ENCODE measurements around the gene TDP2. TPM values are rescaled to one million over a fixed set of nuclear protein-coding genes. Genes with fewer than 3 reads are reported as not detected.
A peak's percentile ranks its signal among the peaks of the same experiment; 100 is the strongest.
"Not testable (repeated sequence)": the region's sequence is repeated elsewhere in the genome, so short reads cannot be mapped to it uniquely, and the experiment has no call there.

TDP2 gene
- total RNA-seq, 1 donor from 2014 or later: 24.8 TPM

DNA sequence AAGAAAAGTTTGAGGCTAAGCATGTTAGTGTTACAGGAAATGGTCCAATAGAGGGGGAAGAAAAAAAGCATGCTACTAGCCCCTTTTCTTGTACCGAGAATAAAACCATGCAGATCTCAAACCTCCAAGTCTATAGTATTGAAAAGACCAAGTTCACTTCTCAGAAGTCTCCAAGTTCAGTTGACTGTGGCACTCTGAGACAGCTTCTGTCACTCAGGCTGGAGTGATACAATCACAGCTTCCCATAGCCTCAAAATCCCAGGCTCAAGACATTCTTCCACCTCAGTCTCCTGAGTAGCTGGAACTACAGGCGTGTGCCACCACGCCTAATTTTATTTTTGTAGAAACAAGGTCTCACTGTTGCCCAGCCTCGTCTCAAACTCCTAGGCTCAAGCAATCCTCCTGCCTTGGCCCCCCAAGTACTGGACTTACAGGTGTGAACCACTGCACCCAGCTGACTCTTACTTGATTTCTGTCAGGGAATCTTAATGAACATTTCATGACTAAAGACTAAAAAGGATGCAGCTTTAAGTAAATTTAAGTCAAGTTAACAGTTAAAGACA, 36.1 kb upstream of the TDP2 start:
- H3K9me3 Mint-ChIP-seq: no peaks in the 10 kb centered on the region
- peaks cover 33% of the 10 kb centered on the region for H3K36me3 Mint-ChIP-seq
- no peak overlapping the region for H3K4me3 Mint-ChIP-seq
- no peak for DNase-seq (ENCODE audit: low spot score in 2 of 2, unreplicated experiment in 2 of 2)
- H3K27me3 Mint-ChIP-seq (ENCODE audit: low read depth): no peaks in the 10 kb centered on the region
- H3K27ac Mint-ChIP-seq: peak overlapping the region; percentile 51
- TF ChIP-seq, protein P1, sequence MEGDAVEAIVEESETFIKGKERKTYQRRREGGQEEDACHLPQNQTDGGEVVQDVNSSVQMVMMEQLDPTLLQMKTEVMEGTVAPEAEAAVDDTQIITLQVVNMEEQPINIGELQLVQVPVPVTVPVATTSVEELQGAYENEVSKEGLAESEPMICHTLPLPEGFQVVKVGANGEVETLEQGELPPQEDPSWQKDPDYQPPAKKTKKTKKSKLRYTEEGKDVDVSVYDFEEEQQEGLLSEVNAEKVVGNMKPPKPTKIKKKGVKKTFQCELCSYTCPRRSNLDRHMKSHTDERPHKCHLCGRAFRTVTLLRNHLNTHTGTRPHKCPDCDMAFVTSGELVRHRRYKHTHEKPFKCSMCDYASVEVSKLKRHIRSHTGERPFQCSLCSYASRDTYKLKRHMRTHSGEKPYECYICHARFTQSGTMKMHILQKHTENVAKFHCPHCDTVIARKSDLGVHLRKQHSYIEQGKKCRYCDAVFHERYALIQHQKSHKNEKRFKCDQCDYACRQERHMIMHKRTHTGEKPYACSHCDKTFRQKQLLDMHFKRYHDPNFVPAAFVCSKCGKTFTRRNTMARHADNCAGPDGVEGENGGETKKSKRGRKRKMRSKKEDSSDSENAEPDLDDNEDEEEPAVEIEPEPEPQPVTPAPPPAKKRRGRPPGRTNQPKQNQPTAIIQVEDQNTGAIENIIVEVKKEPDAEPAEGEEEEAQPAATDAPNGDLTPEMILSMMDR (IDR thresholded peaks at IDR 0.05; ENCODE audit: unreplicated experiment): no peak
- peaks cover 1% of the 10 kb centered on the region for H3K4me1 Mint-ChIP-seq

DNA sequence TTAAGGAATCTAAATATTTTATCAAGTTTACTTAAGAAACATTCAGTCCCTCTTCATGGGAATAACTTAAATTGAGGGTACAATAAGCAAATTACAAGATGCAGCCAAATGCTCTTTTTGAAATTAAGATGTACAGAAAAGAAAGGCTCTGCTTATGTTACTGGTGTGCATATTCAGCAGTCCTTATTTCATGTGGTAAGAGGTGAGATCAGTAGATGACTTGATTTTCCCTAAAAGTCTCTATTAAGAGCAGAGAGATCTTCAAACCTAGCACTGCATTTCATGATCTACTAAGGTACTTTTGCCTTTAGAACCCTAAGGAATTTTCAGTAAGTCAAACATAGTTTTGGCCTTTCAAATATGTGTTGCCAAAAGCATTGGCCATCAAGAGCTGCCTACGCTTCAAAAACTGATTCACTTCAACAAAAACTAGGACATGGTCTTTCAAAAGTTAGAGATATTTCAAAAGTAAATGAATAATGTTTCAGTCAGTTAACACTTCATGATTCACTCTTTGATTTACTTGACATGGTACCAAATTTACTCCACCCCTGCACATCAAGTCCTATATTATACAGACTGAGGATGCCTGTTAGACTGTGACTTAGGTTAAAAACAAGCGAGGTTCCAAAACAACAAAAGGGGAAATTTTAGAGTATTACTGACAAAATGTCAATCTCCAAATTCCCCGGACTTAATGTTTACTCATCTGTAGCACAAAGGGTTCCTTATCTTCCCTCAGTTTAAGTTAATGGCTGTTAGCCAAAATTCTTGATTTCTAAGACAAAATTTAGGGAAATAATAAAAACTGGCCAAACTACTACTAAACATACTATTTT, 33.0 kb upstream of the TDP2 start:
- peaks cover 11% of the 10 kb centered on the region for H3K36me3 Mint-ChIP-seq
- peaks cover 3% of the 10 kb centered on the region for H3K4me1 Mint-ChIP-seq
- no peak for DNase-seq (ENCODE audit: low spot score in 2 of 2, unreplicated experiment in 2 of 2)
- H3K9me3 Mint-ChIP-seq: no peaks in the 10 kb centered on the region
- H3K27ac Mint-ChIP-seq: no peak overlapping the region
- H3K27me3 Mint-ChIP-seq (ENCODE audit: low read depth): no peaks in the 10 kb centered on the region
- TF ChIP-seq, protein P1 (IDR thresholded peaks at IDR 0.05; ENCODE audit: unreplicated experiment): no peak
- H3K4me3 Mint-ChIP-seq: no peak overlapping the region

DNA sequence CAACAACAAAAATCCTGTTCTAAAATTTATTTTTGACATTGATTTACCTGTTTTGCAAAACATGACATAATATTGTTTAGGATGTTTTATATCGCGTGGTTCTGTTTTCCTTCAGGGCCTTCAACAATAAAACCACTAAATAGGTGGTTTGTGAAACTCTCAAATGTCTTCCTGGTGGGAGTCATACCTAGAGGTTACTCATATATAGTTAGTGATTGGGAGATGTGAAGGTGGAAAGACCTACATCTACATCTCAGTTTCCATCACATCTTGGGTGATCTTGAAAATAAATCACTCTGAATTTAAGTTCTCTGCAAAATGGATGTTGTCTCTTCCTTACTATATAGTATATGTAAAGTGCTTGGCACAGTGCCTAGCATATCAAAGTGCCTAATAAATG, 29.4 kb upstream of the TDP2 start:
- H3K4me1 Mint-ChIP-seq: peaks cover 3% of the 10 kb centered on the region
- H3K27ac Mint-ChIP-seq: no peak overlapping the region
- TF ChIP-seq, protein P1 (IDR thresholded peaks at IDR 0.05; ENCODE audit: unreplicated experiment): no peak
- no peak overlapping the region for H3K4me3 Mint-ChIP-seq
- no peak for DNase-seq (ENCODE audit: low spot score in 2 of 2, unreplicated experiment in 2 of 2)
- H3K27me3 Mint-ChIP-seq (ENCODE audit: low read depth): no peaks in the 10 kb centered on the region
- H3K36me3 Mint-ChIP-seq: peaks cover 9% of the 10 kb centered on the region
- H3K9me3 Mint-ChIP-seq: no peaks in the 10 kb centered on the region

DNA sequence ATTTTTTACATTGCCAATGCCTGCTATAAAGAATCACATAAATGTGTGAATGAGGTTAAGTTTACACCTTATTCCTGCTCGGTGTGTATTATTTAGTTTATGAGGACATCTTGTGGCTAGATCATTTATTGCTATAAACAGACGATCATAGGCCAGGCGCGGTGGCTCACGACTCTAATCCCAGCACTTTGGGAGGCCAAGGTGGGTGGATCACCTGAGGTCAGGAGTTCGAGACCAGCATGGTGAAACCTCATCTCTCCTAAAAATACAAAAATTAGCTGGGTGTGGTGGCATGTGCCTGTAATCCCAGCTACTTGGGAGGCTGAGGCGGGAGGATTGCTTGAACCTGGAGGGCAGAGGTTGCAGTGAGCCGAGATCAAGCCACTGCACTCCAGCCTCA, 28.9 kb upstream of the TDP2 start:
- not testable (repeated sequence) for H3K4me1 Mint-ChIP-seq; H3K27me3 Mint-ChIP-seq (ENCODE audit: low read depth); H3K4me3 Mint-ChIP-seq; H3K9me3 Mint-ChIP-seq; H3K36me3 Mint-ChIP-seq; H3K27ac Mint-ChIP-seq; DNase-seq (ENCODE audit: low spot score in 2 of 2, unreplicated experiment in 2 of 2)
- TF ChIP-seq, protein P1 (IDR thresholded peaks at IDR 0.05; ENCODE audit: unreplicated experiment): peak; percentile 40

DNA sequence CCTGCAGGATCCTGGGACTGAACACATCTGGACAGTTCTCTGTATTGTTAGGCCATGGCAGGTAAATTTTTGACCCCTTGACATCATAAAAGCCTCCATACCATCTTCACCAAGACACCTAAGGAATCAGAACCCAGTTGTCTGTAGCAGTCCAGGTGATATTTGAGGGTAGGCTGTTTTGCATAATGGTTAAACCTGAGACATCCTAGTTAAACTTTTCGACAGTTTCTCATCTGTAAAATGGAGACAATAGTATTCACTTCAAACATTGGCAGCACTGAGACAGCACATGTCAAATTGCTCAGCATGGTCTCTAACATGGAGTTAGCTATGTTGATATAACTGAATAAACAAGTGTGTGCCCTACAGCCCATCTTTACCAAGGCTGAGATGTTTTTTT, 27.5 kb upstream of the TDP2 start:
- Mint-ChIP-seq H3K4me3 (no peak overlapping the region), H3K36me3 (peaks cover 3% of the 10 kb centered on the region), H3K9me3 (no peaks in the 10 kb centered on the region), H3K4me1 (peaks cover 3% of the 10 kb centered on the region), H3K27me3 (ENCODE audit: low read depth) (no peaks in the 10 kb centered on the region), H3K27ac (no peak overlapping the region)
- DNase-seq (ENCODE audit: low spot score in 2 of 2, unreplicated experiment in 2 of 2): no peak
- TF ChIP-seq, protein P1 (IDR thresholded peaks at IDR 0.05; ENCODE audit: unreplicated experiment): no peak
